ENCODE data around the gene DNAJB11.
"Not testable (repeated sequence)": the region's sequence is repeated elsewhere in the genome, so short reads cannot be mapped to it uniquely, and the experiment has no call there.

DNAJB11 gene

DNA sequence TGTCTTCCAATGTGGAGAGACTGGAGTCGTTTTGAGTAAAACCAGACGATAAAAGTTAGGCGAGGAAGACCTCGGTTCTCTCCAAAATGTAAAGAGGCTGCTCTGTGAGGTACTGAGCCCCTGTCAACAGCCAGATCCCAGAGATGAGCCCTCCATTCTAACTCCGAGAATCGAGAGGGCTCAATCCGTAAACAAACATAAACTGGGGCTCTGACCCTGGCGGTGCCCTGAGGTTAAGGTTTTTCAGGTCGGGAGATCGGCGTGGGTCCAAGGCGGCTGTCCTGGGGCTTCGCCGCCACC is 3.8 kb upstream of the DNAJB11 start:
- Histone ChIP-seq H3K4me2 (ENCODE audit: low read length) (peak overlapping the region; percentile 89), H3K9me3 (replicated peaks; ENCODE audit: low read length) (no peaks in the 10 kb centered on the region), H3K4me3 (ENCODE audit: low read length) (peak overlapping the region; percentile 96), H3K36me3 (ENCODE audit: insufficient read depth, low read length) (peaks cover 6% of the 10 kb centered on the region), H3K4me1 (ENCODE audit: control insufficient read depth, insufficient read depth, low read length) (peaks cover 18% of the 10 kb centered on the region), H3K9ac (ENCODE audit: low read depth, low read length) (peak overlapping the region; percentile 88), H3K27me3 (ENCODE audit: control insufficient read depth, insufficient read depth, low read length) (no peaks in the 10 kb centered on the region)

DNA sequence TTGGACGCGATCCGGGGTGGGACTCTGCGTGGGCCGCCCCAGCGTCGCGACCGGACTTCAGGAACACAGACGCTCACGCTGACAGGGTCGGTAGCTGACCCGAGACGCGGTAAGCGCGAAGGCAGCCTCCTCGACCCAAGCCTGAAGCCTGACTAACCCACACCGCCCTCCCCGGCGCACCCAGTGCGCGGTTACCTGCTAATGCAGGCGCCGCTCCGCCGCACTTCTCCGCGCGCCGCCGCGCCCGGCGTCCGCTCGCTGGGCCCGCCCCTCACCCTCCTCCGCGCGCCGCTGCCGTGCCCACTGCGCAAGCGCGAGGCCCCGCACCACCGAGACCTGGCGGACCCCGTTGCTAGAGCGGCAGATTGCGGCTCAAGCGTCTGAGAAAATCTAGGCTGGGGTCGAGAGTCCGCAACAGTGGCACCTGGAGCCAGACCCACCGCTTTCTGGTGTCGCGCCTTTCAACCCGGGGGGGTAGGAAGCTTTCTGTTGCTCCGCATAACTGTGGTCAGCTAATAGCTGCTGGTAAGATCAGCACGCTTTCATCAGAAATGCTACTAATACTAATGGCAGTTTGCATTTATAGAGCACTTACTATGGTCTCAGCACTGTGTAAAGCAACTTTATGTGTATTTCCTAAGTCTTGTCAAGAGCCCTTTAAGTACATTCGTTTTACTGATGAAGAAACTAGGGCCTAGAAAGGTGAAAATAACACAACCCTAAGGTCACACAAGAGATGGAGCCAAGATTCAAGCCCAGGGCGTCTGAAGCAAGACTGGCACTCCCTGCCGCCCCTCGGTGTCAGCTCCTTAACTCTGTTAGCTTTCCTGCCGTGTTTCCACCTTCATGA is 3.2 kb upstream of the DNAJB11 start, which contains the start of gene TBCCD1:
Gene TBCCD1 (minus strand): TSS at position 268 of the 850 bp plus-strand sequence. CDS start 3,010 bp downstream, outside the sequence.
- Histone ChIP-seq H3K36me3 (ENCODE audit: insufficient read depth, low read length) (peaks cover under 1% of the 10 kb centered on the region), H3K27me3 (ENCODE audit: control insufficient read depth, insufficient read depth, low read length) (no peaks in the 10 kb centered on the region), H3K4me3 (ENCODE audit: low read length) (peak within 1 kb of the TSS; percentile 96), H3K4me1 (ENCODE audit: control insufficient read depth, insufficient read depth, low read length) (peaks cover 19% of the 10 kb centered on the region), H3K4me2 (ENCODE audit: low read length) (peak within 1 kb of the TSS; percentile 89), H3K9me3 (replicated peaks; ENCODE audit: low read length) (no peaks in the 10 kb centered on the region), H3K9ac (ENCODE audit: low read depth, low read length) (peak within 1 kb of the TSS; percentile 88)

DNA sequence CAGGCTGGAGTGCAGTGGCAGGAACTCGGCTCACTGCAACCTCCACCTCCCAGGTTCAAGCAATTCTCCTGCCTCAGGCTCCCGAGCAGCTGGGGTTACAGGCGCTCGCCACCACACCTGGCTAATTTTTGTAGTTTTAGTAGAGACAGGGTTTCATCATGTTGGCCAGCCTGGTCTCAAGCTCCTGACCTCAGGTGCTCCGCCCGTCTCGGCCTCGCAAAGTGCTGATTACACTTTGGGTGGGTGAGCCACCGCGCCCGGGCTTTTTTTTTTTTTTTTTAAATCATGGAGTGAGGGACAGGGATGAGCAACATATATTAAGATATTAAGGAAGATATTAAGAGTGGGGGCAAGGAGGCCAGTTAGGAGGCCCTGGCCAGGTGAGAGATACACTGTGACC is 1.2 kb upstream of the DNAJB11 start:
- Histone ChIP-seq H3K4me2 (ENCODE audit: low read length) (peak overlapping the region; percentile 84), H3K4me1 (ENCODE audit: control insufficient read depth, insufficient read depth, low read length) (peaks cover 19% of the 10 kb centered on the region), H3K9ac (ENCODE audit: low read depth, low read length) (peak overlapping the region; percentile 79), H3K4me3 (ENCODE audit: low read length) (peak overlapping the region; percentile 73)
- H3K27me3 ChIP-seq (ENCODE audit: control insufficient read depth, insufficient read depth, low read length); H3K9me3 ChIP-seq (replicated peaks; ENCODE audit: low read length); H3K36me3 ChIP-seq (ENCODE audit: insufficient read depth, low read length): not testable (repeated sequence)

DNA sequence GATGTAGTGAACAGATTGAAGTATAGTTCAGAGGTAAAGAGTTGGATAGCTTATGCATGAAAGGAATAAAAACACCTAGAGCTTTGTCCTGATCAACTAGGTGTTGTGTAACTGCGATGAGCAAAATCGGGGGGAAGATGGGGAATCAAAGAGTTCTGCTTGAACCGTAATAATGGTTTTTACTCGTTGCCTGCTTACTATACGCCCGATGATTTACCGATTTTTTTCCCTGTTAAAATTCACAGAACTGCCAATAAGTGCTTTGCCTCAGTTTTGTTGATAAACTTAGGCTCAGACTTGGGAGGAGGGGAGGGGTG is 783 bp upstream of the DNAJB11 start:
- H3K36me3 ChIP-seq (ENCODE audit: insufficient read depth, low read length) = peaks cover 9% of the 10 kb centered on the region
- H3K9ac ChIP-seq (ENCODE audit: low read depth, low read length) = peak overlapping the region; percentile 79
- peaks cover 19% of the 10 kb centered on the region for H3K4me1 ChIP-seq (ENCODE audit: control insufficient read depth, insufficient read depth, low read length)
- H3K9me3 ChIP-seq (replicated peaks; ENCODE audit: low read length) = no peaks in the 10 kb centered on the region
- peak overlapping the region; percentile 84 for H3K4me2 ChIP-seq (ENCODE audit: low read length)
- peak overlapping the region; percentile 73 for H3K4me3 ChIP-seq (ENCODE audit: low read length)
- H3K27me3 ChIP-seq (ENCODE audit: control insufficient read depth, insufficient read depth, low read length) = no peaks in the 10 kb centered on the region

DNA sequence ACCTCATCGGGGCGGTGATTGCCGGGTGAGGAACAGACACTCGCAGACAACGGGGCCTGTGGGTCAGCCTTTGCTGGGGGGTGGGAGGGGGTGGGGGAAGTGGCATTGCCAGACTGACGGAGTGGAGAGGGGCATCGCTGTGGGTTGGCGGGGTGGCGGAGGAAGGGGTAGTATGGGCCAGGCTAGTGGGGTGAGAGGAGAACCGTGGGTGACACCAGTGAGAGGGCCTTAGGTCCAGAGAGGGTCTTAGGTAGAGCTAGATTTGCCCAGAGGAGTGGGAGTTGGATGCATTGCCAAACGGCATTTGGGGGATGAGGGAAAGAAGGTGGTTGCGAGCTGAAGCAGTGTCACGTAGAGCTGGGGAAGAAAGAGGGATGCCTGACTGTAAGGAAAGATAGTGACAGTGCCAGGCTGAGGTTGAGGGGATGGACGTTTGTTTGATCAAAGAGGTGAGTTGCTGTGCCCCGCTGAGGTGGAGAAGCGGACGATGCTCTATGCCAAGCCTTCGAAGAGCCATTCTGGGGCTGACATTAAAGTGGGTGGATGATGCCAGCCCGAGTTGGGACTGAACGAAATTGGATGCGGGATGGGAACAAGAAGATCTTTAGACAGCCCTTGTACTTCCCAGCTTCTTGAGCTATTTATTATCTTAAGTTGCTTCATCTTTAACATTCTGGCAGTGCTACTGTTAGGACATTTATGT is 572 bp downstream of the DNAJB11 start:
- peaks cover 18% of the 10 kb centered on the region for H3K36me3 ChIP-seq (ENCODE audit: insufficient read depth, low read length)
- H3K9me3 ChIP-seq (replicated peaks; ENCODE audit: low read length) = no peaks in the 10 kb centered on the region
- H3K9ac ChIP-seq (ENCODE audit: low read depth, low read length) = peak overlapping the region; percentile 93
- H3K27me3 ChIP-seq (ENCODE audit: control insufficient read depth, insufficient read depth, low read length) = no peaks in the 10 kb centered on the region
- peaks cover 17% of the 10 kb centered on the region for H3K4me1 ChIP-seq (ENCODE audit: control insufficient read depth, insufficient read depth, low read length)
- H3K4me3 ChIP-seq (ENCODE audit: low read length) = peak overlapping the region; percentile 88
- H3K4me2 ChIP-seq (ENCODE audit: low read length) = peak overlapping the region; percentile 78

DNA sequence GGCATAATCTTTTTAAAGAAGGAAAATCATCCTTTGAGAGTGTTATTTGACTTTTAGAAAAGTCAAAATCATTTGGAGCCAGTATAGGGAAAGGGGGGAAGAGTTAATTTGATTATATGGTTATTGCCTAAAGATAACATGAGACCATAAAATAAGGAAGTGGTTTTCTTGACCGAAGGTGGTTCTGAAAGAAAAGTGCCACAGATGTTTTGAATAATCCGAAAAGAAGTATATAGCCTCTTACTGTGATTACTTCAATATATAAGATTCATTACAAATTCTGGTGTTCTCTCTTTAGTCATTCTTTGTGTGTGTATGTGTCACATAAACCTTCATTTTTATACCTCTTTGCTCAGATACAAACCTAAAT is 1.1 kb downstream of the DNAJB11 start:
- Histone ChIP-seq H3K9me3 (replicated peaks; ENCODE audit: low read length) (no peaks in the 10 kb centered on the region), H3K27me3 (ENCODE audit: control insufficient read depth, insufficient read depth, low read length) (no peaks in the 10 kb centered on the region), H3K4me2 (ENCODE audit: low read length) (peak overlapping the region; percentile 78), H3K36me3 (ENCODE audit: insufficient read depth, low read length) (peaks cover 23% of the 10 kb centered on the region), H3K4me3 (ENCODE audit: low read length) (peak overlapping the region; percentile 88), H3K9ac (ENCODE audit: low read depth, low read length) (peak overlapping the region; percentile 93), H3K4me1 (ENCODE audit: control insufficient read depth, insufficient read depth, low read length) (peaks cover 14% of the 10 kb centered on the region)

DNA sequence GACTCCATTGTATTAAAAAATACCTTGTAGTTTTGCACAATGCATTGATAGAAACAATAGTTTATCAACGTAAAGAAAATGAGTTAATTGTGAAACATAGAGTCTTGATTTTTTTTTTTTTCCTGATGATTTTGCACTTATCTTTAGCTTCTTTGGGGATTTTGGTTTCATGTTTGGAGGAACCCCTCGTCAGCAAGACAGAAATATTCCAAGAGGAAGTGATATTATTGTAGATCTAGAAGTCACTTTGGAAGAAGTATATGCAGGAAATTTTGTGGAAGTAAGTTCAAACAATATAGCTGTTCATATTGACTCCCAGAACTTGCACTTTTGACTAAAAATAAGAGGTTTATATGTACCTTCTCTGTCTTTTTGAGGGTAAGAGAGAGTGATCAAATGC is 7.0 kb downstream of the DNAJB11 start:
- Histone ChIP-seq H3K9ac (ENCODE audit: low read depth, low read length) (no peak overlapping the region), H3K4me3 (ENCODE audit: low read length) (no peak overlapping the region), H3K4me1 (ENCODE audit: control insufficient read depth, insufficient read depth, low read length) (no peaks in the 10 kb centered on the region), H3K9me3 (replicated peaks; ENCODE audit: low read length) (no peaks in the 10 kb centered on the region), H3K36me3 (ENCODE audit: insufficient read depth, low read length) (peaks cover 61% of the 10 kb centered on the region), H3K4me2 (ENCODE audit: low read length) (no peak overlapping the region), H3K27me3 (ENCODE audit: control insufficient read depth, insufficient read depth, low read length) (no peaks in the 10 kb centered on the region)

DNA sequence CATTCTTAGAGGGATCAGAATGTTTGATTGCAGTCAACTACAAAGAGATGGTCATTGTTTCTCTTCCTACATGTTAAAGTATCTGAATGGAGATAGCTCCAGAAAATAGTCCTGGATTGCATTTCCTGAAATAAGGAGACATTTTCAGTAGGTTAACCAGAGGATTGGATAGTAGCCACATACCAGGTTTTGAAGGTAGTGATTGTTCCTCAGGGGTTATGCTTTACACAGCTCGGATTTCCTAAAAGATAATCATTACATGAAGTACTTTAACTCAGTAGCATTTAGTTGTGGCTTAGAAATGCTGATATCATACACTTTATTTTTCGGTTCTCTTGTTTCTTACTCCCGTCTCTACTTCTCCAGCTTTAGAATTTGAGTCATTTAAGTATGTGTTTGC is 10.3 kb downstream of the DNAJB11 start:
- peaks cover 5% of the 10 kb centered on the region for H3K4me1 ChIP-seq (ENCODE audit: control insufficient read depth, insufficient read depth, low read length)
- peaks cover 76% of the 10 kb centered on the region for H3K36me3 ChIP-seq (ENCODE audit: insufficient read depth, low read length)
- no peaks in the 10 kb centered on the region for H3K27me3 ChIP-seq (ENCODE audit: control insufficient read depth, insufficient read depth, low read length)
- H3K4me3 ChIP-seq (ENCODE audit: low read length) = no peak overlapping the region
- H3K9me3 ChIP-seq (replicated peaks; ENCODE audit: low read length) = no peaks in the 10 kb centered on the region
- H3K4me2 ChIP-seq (ENCODE audit: low read length) = no peak overlapping the region
- no peak overlapping the region for H3K9ac ChIP-seq (ENCODE audit: low read depth, low read length)

DNA sequence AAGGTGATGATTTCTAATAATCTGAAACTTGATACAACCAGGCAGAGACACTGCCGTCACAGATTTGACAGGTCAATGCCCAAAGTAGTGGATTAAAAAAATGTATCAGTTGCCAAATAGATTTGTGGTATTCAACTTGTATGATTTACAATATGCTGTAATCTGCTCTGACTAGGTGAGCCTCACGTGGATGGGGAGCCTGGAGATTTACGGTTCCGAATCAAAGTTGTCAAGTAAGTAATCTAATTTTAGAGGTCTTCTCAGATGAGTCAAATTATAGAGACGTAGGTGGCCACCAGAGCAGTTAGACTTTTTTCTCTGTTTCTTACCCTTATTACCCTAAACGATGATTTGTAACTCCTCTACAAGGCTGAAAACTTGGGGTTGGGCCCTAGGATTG is 12.0 kb downstream of the DNAJB11 start:
- H3K4me3 ChIP-seq (ENCODE audit: low read length) = no peak overlapping the region
- no peak overlapping the region for H3K4me2 ChIP-seq (ENCODE audit: low read length)
- peaks cover 5% of the 10 kb centered on the region for H3K4me1 ChIP-seq (ENCODE audit: control insufficient read depth, insufficient read depth, low read length)
- H3K9ac ChIP-seq (ENCODE audit: low read depth, low read length) = no peak overlapping the region
- no peaks in the 10 kb centered on the region for H3K27me3 ChIP-seq (ENCODE audit: control insufficient read depth, insufficient read depth, low read length)
- no peaks in the 10 kb centered on the region for H3K9me3 ChIP-seq (replicated peaks; ENCODE audit: low read length)
- peaks cover 68% of the 10 kb centered on the region for H3K36me3 ChIP-seq (ENCODE audit: insufficient read depth, low read length)

DNA sequence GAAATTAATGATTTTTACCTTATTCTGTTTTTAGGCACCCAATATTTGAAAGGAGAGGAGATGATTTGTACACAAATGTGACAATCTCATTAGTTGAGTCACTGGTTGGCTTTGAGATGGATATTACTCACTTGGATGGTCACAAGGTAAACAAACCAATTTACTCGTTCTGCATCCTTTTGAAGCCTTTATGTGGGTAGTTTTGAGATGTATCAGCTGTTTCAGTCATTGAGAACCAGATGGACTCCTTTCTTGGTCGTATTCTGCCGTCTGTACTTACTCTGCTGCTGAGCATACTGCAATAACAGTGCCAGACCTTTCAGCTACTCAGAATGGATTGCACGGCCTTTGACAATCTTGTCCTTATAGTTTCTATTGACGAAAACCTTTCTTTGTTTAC is 13.3 kb downstream of the DNAJB11 start:
- Histone ChIP-seq H3K27me3 (ENCODE audit: control insufficient read depth, insufficient read depth, low read length) (no peaks in the 10 kb centered on the region), H3K36me3 (ENCODE audit: insufficient read depth, low read length) (peaks cover 64% of the 10 kb centered on the region), H3K4me1 (ENCODE audit: control insufficient read depth, insufficient read depth, low read length) (peaks cover 5% of the 10 kb centered on the region), H3K4me3 (ENCODE audit: low read length) (no peak overlapping the region), H3K9me3 (replicated peaks; ENCODE audit: low read length) (no peaks in the 10 kb centered on the region), H3K4me2 (ENCODE audit: low read length) (no peak overlapping the region), H3K9ac (ENCODE audit: low read depth, low read length) (no peak overlapping the region)

DNA sequence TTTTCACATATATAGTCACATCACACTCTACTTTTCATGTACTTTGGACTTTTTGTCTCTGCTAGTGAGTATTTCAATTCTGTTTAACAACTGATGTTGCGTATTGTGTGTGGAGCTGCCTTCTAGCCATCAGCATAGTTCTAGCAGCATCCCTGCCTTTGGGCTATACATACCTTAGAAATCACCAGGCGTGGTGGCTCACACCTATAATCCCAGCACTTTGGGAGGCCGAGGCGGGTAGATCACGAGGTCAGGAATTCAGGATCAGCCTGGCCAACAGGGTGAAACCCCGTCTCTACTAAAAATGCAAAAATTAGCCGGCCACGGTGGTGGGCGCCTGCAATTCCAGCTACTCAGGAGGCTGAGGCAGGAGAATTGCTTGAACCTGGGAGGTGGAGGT is 15.7 kb downstream of the DNAJB11 start:
- not testable (repeated sequence) for H3K9me3 ChIP-seq (replicated peaks; ENCODE audit: low read length); H3K4me1 ChIP-seq (ENCODE audit: control insufficient read depth, insufficient read depth, low read length); H3K9ac ChIP-seq (ENCODE audit: low read depth, low read length); H3K4me2 ChIP-seq (ENCODE audit: low read length); H3K4me3 ChIP-seq (ENCODE audit: low read length); H3K27me3 ChIP-seq (ENCODE audit: control insufficient read depth, insufficient read depth, low read length)
- peaks cover 44% of the 10 kb centered on the region for H3K36me3 ChIP-seq (ENCODE audit: insufficient read depth, low read length)

DNA sequence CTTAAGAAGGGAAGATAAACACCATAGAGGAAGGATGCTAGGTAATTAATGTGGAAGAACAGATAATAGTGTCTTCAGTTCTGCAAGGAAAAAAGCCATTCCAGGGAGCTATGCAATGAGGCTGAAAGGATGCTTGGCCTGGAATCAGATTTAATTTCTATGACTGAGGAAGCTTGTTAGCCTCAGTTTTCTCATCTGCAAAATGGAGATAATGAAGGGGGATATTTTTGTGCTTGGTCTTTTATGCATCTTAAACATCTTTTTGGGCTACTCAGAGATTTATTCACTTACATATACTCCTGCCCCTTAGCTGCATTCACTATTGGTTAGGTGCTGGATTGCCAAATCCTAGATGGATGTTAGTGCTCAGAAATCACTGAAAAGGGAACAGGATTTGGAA is 16.7 kb downstream of the DNAJB11 start:
- Histone ChIP-seq H3K4me2 (ENCODE audit: low read length) (no peak overlapping the region), H3K9me3 (replicated peaks; ENCODE audit: low read length) (no peaks in the 10 kb centered on the region), H3K4me3 (ENCODE audit: low read length) (no peak overlapping the region), H3K27me3 (ENCODE audit: control insufficient read depth, insufficient read depth, low read length) (no peaks in the 10 kb centered on the region), H3K4me1 (ENCODE audit: control insufficient read depth, insufficient read depth, low read length) (peaks cover 5% of the 10 kb centered on the region), H3K36me3 (ENCODE audit: insufficient read depth, low read length) (peaks cover 39% of the 10 kb centered on the region), H3K9ac (ENCODE audit: low read depth, low read length) (no peak overlapping the region)
